PC-9 (cell line): Measurements from ENCODE around the gene ZNF362.

Experiments
- CTCF ChIP-seq: fragments of 200-600 bp; sonication (generic); conservative IDR thresholded peaks from 2 replicates; pipeline ENCODE4 v1.6.1; 2017; ENCODE audit warnings: mixed run types, antibody characterized with exemption, mild to moderate bottlenecking, moderate library complexity
- EZH2 ChIP-seq: fragments of 200-600 bp; sonication (generic); IDR thresholded peaks from 2 replicates; pipeline ENCODE4 v1.8.0; 2017; ENCODE audit warnings: antibody characterized with exemption, low read depth

- TF ChIP-seq EZH2 = no peak
- no peak for TF ChIP-seq CTCF
These were observed 38.0 kb downstream of the ZNF362 start for GRCh38 chr1:33294071-33295010.
